ENCODE data around the gene AOAH.

AOAH gene, protein sequence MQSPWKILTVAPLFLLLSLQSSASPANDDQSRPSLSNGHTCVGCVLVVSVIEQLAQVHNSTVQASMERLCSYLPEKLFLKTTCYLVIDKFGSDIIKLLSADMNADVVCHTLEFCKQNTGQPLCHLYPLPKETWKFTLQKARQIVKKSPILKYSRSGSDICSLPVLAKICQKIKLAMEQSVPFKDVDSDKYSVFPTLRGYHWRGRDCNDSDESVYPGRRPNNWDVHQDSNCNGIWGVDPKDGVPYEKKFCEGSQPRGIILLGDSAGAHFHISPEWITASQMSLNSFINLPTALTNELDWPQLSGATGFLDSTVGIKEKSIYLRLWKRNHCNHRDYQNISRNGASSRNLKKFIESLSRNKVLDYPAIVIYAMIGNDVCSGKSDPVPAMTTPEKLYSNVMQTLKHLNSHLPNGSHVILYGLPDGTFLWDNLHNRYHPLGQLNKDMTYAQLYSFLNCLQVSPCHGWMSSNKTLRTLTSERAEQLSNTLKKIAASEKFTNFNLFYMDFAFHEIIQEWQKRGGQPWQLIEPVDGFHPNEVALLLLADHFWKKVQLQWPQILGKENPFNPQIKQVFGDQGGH

DNA sequence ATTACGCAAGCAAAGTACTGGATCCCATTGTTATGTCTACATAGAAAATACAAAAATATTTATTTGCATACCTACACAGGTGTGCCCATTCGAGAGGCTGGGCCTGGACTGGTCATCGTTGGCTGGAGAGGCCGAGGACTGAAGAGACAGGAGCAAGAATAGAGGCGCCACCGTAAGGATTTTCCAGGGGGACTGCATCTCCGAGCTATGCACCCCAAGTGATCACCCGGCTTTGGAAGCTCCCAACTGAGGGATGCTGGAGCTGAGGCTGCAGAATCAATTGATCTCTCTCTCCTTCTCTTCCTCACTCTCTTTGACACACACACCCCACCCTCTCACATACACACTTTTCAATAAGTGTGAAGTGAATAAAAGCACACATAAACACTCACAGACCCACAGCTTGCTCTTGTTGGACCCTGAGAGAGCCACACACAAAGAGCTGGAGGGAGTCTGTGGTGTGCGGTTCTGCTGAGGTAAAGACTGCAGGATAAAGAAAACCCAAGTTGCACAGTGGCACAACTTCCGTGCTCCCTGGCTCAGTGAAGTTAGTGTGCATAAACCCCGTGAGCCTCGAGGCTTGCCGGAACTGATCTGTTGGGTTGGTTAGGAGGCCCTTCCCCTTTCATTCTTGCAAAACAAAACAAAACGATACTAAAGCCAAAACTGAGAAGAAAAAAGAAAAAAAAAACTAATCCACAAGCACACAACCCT lies at the start of gene AOAH:
TSS of gene AOAH (minus strand) at position 544 of the 714 bp plus-strand sequence. CDS start at position 198, 346 bp downstream.
- Histone ChIP-seq H3K27me3 (replicated peaks; ENCODE audit: control insufficient read depth, insufficient read depth, low read length) (no peaks in the 10 kb centered on the region), H3K9ac (ENCODE audit: low read length) (no peak within 1 kb of the TSS), H3K36me3 (ENCODE audit: control insufficient read depth, insufficient read depth, low read length, severe bottlenecking) (no peaks in the 10 kb centered on the region), H3K4me1 (ENCODE audit: control insufficient read depth, insufficient read depth, low read length) (no peaks in the 10 kb centered on the region), H3K9me3 (ENCODE audit: control insufficient read depth, low read length) (peaks cover 4% of the 10 kb centered on the region), H3K4me3 (ENCODE audit: low read length) (no peak within 1 kb of the TSS)
- no peak for DNase-seq (ENCODE audit: low read depth)

DNA sequence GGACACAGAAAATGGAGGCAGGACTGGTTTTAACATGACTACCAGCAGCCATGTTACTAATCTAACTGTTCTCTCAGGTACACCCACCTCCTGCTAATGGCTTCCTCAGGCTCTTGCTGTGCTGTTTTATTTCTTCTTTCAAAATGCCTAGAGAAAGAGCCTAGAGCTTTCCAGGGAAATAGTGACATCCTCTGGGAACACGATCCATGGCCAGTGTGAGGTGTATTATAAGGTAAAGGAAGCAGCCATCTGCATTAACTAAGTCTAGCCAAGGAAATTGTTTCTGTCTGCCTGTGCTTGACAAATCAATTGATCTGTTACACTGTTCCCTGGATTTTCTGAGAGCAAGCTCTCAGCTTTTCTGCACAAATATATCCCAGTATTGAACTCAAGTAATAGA lies 42.2 kb upstream of the AOAH start:
- no peaks in the 10 kb centered on the region for H3K9me3 ChIP-seq (ENCODE audit: control insufficient read depth, low read length)
- H3K9ac ChIP-seq (ENCODE audit: low read length) = no peak overlapping the region
- H3K36me3 ChIP-seq (ENCODE audit: control insufficient read depth, insufficient read depth, low read length, severe bottlenecking) = no peaks in the 10 kb centered on the region
- H3K27me3 ChIP-seq (replicated peaks; ENCODE audit: control insufficient read depth, insufficient read depth, low read length) = peaks cover 4% of the 10 kb centered on the region
- no peak overlapping the region for H3K4me3 ChIP-seq (ENCODE audit: low read length)
- H3K4me1 ChIP-seq (ENCODE audit: control insufficient read depth, insufficient read depth, low read length) = no peaks in the 10 kb centered on the region
- DNase-seq (ENCODE audit: low read depth) = no peak

DNA sequence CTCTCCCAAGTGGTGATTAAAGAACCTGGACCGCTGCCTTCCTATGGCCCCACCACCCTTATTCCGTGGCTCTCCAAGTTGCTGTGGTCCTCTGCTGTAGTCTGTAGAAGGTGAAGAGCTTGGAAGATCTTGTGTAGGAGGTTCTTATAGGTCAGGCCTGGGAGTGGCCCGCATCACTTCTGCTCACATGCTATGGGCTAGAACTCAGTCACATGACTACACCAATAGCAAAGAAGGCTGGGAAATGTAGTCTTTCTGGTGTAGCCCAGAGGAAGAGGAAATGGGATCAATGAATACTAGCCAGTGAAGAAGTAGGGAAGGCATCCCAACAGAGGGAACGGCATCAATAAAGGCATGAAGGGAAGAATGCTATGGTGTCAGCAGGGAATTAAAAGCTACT lies 41.3 kb upstream of the AOAH start:
- Histone ChIP-seq H3K4me3 (ENCODE audit: low read length) (no peak overlapping the region), H3K36me3 (ENCODE audit: control insufficient read depth, insufficient read depth, low read length, severe bottlenecking) (no peaks in the 10 kb centered on the region), H3K27me3 (replicated peaks; ENCODE audit: control insufficient read depth, insufficient read depth, low read length) (peaks cover under 1% of the 10 kb centered on the region), H3K9ac (ENCODE audit: low read length) (no peak overlapping the region), H3K9me3 (ENCODE audit: control insufficient read depth, low read length) (no peaks in the 10 kb centered on the region), H3K4me1 (ENCODE audit: control insufficient read depth, insufficient read depth, low read length) (no peaks in the 10 kb centered on the region)
- DNase-seq (ENCODE audit: low read depth) = no peak

DNA sequence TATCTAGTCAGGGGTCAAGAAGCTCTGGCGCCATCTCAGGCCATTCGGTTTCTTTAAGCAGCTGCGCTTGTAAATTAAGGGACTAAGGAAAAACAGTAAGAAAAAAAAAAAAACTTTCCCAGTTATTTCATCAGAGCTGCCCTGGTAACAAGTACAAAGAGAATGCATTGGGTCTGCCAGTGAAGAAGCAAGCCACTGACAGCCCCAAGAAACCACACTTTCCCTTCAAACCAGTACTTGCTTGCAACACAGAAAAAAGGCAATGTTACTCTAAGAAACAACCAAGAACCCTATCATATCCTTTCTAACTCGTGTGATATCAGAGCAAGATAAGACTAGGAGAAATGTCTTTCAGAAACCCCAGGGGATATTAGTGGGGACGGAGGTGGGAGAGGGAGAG lies 40.6 kb upstream of the AOAH start:
- Histone ChIP-seq H3K9me3 (ENCODE audit: control insufficient read depth, low read length) (no peaks in the 10 kb centered on the region), H3K4me1 (ENCODE audit: control insufficient read depth, insufficient read depth, low read length) (no peaks in the 10 kb centered on the region), H3K9ac (ENCODE audit: low read length) (no peak overlapping the region), H3K27me3 (replicated peaks; ENCODE audit: control insufficient read depth, insufficient read depth, low read length) (no peaks in the 10 kb centered on the region), H3K36me3 (ENCODE audit: control insufficient read depth, insufficient read depth, low read length, severe bottlenecking) (no peaks in the 10 kb centered on the region), H3K4me3 (ENCODE audit: low read length) (no peak overlapping the region)
- DNase-seq (ENCODE audit: low read depth) = no peak

DNA sequence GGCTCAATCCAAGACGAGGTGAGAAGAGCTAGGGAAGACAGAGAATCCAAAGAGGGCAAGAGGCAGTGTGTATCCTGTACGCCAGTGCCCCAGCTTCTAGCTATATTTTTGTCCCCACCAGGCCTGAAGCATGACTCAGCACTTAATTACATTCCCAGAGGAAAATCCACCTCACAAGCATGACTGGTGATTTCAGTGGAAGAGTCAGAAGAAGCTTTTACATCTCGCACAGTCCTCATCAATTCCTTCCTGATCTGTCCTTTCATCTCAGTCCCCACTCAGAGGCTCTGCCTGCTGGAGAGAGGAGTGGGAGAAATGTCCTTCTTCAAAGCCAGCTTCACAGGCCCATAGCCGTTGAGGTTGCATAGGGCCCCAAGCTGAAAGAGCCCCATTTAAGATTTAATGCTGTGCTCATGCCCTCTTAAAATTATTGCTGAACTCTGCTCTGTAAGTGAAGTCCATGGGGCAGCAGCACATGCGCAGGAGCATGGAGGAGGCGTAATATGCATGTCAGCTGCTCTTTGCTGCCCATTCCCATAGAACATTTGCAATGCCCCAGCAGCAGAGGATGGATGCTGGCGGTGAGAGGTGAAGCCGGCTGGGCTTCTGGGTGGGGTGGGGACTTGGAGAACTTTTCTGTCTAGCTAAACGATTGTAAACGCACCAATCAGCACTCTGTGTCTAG lies 39.0 kb upstream of the AOAH start:
- no peaks in the 10 kb centered on the region for H3K27me3 ChIP-seq (replicated peaks; ENCODE audit: control insufficient read depth, insufficient read depth, low read length)
- no peak for DNase-seq (ENCODE audit: low read depth)
- no peak overlapping the region for H3K9ac ChIP-seq (ENCODE audit: low read length)
- no peaks in the 10 kb centered on the region for H3K9me3 ChIP-seq (ENCODE audit: control insufficient read depth, low read length)
- H3K36me3 ChIP-seq (ENCODE audit: control insufficient read depth, insufficient read depth, low read length, severe bottlenecking) = no peaks in the 10 kb centered on the region
- no peak overlapping the region for H3K4me3 ChIP-seq (ENCODE audit: low read length)
- no peaks in the 10 kb centered on the region for H3K4me1 ChIP-seq (ENCODE audit: control insufficient read depth, insufficient read depth, low read length)

DNA sequence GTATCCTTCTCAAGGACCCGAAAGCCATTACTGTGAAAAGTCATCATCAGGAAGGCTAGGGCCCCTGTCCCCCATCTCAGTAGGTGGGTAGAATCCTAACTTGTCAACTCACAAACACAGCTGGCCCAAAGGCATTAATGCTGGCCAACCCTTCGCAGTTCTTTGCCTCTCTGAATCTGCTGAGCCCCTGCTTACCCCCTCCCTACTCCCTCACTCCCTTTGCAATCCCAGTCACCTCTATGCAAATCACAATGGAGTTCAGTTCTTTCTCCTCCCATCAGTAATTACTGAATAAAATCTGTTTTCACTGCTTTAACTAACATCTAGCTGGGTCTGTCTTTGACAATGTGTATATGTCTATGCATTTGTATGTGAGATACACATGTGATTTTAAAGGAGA lies 38.1 kb upstream of the AOAH start:
- no peak overlapping the region for H3K9ac ChIP-seq (ENCODE audit: low read length)
- H3K4me3 ChIP-seq (ENCODE audit: low read length) = no peak overlapping the region
- H3K27me3 ChIP-seq (replicated peaks; ENCODE audit: control insufficient read depth, insufficient read depth, low read length) = no peaks in the 10 kb centered on the region
- DNase-seq (ENCODE audit: low read depth) = no peak
- no peaks in the 10 kb centered on the region for H3K36me3 ChIP-seq (ENCODE audit: control insufficient read depth, insufficient read depth, low read length, severe bottlenecking)
- H3K9me3 ChIP-seq (ENCODE audit: control insufficient read depth, low read length) = no peaks in the 10 kb centered on the region
- no peaks in the 10 kb centered on the region for H3K4me1 ChIP-seq (ENCODE audit: control insufficient read depth, insufficient read depth, low read length)

DNA sequence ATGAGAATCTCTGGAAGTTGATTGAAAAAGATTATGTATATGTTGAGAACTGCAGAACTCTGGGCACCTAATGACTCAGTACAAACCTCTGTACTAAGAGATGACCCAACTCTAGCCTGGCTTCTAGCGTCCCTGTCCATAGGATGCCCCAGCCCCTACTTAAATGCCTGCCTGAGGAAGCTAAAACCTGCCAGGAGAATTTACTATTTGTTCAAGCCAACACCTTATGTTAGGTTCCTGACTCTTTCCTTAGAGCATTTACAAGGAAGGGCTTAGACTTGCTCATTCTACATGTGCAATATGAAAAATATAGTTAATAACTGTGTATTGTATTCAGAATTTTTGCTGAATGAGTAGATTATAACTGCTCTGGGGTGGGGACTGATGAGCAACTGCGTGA lies 37.5 kb upstream of the AOAH start:
- H3K27me3 ChIP-seq (replicated peaks; ENCODE audit: control insufficient read depth, insufficient read depth, low read length) = no peaks in the 10 kb centered on the region
- no peak for DNase-seq (ENCODE audit: low read depth)
- H3K9me3 ChIP-seq (ENCODE audit: control insufficient read depth, low read length) = no peaks in the 10 kb centered on the region
- H3K36me3 ChIP-seq (ENCODE audit: control insufficient read depth, insufficient read depth, low read length, severe bottlenecking) = no peaks in the 10 kb centered on the region
- H3K4me3 ChIP-seq (ENCODE audit: low read length) = no peak overlapping the region
- no peak overlapping the region for H3K9ac ChIP-seq (ENCODE audit: low read length)
- no peaks in the 10 kb centered on the region for H3K4me1 ChIP-seq (ENCODE audit: control insufficient read depth, insufficient read depth, low read length)

DNA sequence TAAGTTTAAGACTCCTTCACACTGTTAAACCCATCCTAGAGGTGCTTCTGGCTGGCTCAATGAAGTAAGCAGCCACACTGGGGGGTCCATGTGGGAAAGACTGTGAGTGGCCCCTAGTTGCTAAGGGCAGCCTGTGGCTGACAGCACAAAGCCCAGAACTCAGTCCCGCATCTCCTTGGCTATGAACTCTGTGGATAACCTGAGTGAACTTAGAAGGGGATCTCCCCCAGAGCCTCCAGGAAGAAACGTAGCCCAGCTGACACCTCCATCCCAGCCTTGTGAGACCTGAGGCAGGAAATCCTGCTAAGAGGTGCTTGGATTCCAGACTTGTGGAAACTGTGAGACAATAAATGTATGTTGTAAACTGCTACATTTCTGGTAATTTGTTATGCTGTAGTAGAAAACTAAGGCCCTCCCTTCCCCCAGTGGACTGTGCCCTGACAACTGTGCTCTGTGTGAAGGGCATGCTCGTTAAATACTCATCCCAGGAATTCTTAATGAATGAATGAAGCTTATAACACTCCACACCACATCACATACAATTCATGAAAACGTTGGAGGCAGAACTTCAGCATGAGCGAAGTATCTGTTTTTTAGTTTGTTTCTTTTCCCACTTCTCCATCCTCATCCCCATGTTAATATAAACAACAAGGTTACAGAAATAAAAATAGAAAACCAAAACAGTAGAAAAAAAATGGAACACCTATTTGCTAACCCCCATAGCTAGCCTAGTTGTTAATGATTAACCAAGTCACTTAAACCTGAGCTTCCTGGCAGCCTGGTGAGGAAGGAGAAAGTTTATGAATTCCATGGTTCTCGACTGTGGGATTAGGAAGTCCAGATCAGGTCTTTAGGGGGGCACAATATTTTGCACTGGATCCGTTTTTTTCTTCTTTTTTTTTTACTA lies 36.8 kb upstream of the AOAH start:
- no peaks in the 10 kb centered on the region for H3K36me3 ChIP-seq (ENCODE audit: control insufficient read depth, insufficient read depth, low read length, severe bottlenecking)
- no peaks in the 10 kb centered on the region for H3K9me3 ChIP-seq (ENCODE audit: control insufficient read depth, low read length)
- H3K4me1 ChIP-seq (ENCODE audit: control insufficient read depth, insufficient read depth, low read length) = no peaks in the 10 kb centered on the region
- no peak for DNase-seq (ENCODE audit: low read depth)
- no peak overlapping the region for H3K9ac ChIP-seq (ENCODE audit: low read length)
- H3K4me3 ChIP-seq (ENCODE audit: low read length) = no peak overlapping the region
- H3K27me3 ChIP-seq (replicated peaks; ENCODE audit: control insufficient read depth, insufficient read depth, low read length) = no peaks in the 10 kb centered on the region

DNA sequence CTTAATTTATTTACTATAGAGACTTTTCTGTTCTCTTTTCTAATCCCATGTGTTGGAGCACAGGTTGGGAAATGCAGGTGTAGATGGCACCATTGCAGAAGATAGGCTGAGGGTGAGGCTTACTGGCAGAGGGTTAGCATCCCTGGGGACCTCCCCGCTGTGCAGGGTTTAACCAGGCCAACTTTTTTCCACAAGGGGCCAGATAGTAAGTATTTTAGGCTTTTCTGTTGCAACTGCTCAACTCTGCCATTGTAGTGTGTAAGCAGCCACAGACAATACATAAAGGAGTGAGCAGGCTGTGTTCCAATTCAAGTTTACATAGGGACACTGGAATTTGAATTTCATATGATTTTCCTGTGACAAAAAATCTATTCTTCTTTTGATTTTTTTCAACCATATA lies 34.6 kb upstream of the AOAH start:
- Histone ChIP-seq H3K4me3 (ENCODE audit: low read length) (no peak overlapping the region), H3K36me3 (ENCODE audit: control insufficient read depth, insufficient read depth, low read length, severe bottlenecking) (no peaks in the 10 kb centered on the region), H3K4me1 (ENCODE audit: control insufficient read depth, insufficient read depth, low read length) (no peaks in the 10 kb centered on the region), H3K9ac (ENCODE audit: low read length) (no peak overlapping the region), H3K9me3 (ENCODE audit: control insufficient read depth, low read length) (no peaks in the 10 kb centered on the region), H3K27me3 (replicated peaks; ENCODE audit: control insufficient read depth, insufficient read depth, low read length) (no peaks in the 10 kb centered on the region)
- no peak for DNase-seq (ENCODE audit: low read depth)

DNA sequence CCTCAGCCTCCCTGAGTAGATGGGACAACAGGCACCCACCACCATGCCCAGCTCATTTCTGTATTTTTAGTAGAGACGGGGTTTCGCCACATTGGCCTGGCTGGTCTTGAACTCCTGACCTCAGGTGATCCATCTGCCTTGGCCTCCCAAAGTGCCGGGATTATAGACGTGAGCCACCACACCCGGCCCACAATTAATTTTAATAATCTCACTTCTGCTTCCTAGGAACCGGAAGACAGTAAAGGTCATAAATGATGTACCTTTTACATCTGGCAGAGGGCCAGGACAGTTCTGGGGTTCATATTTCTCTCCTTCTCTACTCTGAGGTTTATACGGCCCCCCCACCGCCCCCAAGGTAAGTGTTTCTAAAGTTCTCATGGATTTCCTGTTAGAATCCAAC lies 31.2 kb upstream of the AOAH start:
- no peak for DNase-seq (ENCODE audit: low read depth)
- Histone ChIP-seq H3K9me3 (ENCODE audit: control insufficient read depth, low read length) (no peaks in the 10 kb centered on the region), H3K9ac (ENCODE audit: low read length) (no peak overlapping the region), H3K4me1 (ENCODE audit: control insufficient read depth, insufficient read depth, low read length) (no peaks in the 10 kb centered on the region), H3K4me3 (ENCODE audit: low read length) (no peak overlapping the region), H3K36me3 (ENCODE audit: control insufficient read depth, insufficient read depth, low read length, severe bottlenecking) (no peaks in the 10 kb centered on the region), H3K27me3 (replicated peaks; ENCODE audit: control insufficient read depth, insufficient read depth, low read length) (no peaks in the 10 kb centered on the region)

Data from adipocyte (in vitro differentiated cells).